Astrocyte (in vitro differentiated cells and primary cell): ENCODE measurements around the gene PAAF1.

Source experiments
- CTCF ChIP-seq: IDR thresholded peaks from 2 replicates; pipeline ENCODE4 v1.5.1; 2011; ENCODE audit warnings: low read depth, mild to moderate bottlenecking, inconsistent platforms, low read length, moderate library complexity; ENCODE audit not compliant: insufficient read depth
- EZH2 ChIP-seq: IDR thresholded peaks from 2 replicates; pipeline ENCODE4 v1.6.1; 2012; ENCODE audit warnings: mild to moderate bottlenecking, low read length, inconsistent platforms; ENCODE audit not compliant: insufficient read depth

DNA sequence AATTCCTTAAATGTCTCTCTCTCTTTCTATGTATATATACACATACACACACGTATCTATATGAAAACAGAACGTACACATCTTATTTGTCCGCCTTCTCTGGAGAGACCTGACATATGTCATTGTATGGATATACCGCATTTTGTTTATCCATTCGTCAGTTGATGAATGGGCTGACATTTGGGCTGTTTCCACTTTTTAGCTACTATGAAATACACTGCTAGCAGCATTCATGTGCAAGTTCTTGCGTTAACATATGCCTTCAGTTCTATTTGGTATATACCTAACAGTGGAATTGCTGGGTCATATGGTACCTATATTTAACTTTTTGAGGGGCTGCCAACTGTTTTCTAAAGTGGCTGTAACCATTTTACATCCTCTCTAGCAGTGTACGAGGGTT lies 56.0 kb downstream of the PAAF1 start:
- TF ChIP-seq CTCF (no peak), EZH2 (no peak)
